BE2C (cell line): ENCODE results near the gene GPR55.

Experiments
- DNase-seq: peaks from one replicate; pipeline ENCODE4 v3.0.0-alpha.2; 2020
- H3K27me3 ChIP-seq: fragments of 250-450 bp; sonication (Bioruptor Pico); 2 replicates; pipeline ENCODE4 v1.5.1; 2020; ENCODE audit warnings: mild to moderate bottlenecking
- H3K36me3 ChIP-seq: fragments of 250-450 bp; sonication (Bioruptor Pico); 2 replicates; pipeline ENCODE4 v1.5.1; 2020; ENCODE audit warnings: mild to moderate bottlenecking
- H3K4me1 ChIP-seq: fragments of 250-450 bp; sonication (Bioruptor Pico); 2 replicates; pipeline ENCODE4 v1.5.1; 2020
- H3K4me3 ChIP-seq: 2 replicates; pipeline ENCODE4 v1.5.1; 2011; ENCODE audit warnings: low read depth, low read length
- H3K9me3 ChIP-seq: fragments of 250-450 bp; sonication (Bioruptor Pico); 2 replicates; pipeline ENCODE4 v1.5.1; 2020
- CTCF ChIP-seq: IDR thresholded peaks from 2 replicates; pipeline ENCODE4 v1.5.1; 2012; ENCODE audit warnings: mild to moderate bottlenecking, low read depth, low read length

The GPR55 gene

GRCh38 chr2:230946429-230947234 lies 21.6 kb upstream of the GPR55 start:
- H3K27me3 ChIP-seq: no peaks in the 10 kb centered on the region
- H3K36me3 ChIP-seq: no peaks in the 10 kb centered on the region
- H3K9me3 ChIP-seq: no peaks in the 10 kb centered on the region
- no peak for TF ChIP-seq CTCF
- no peak overlapping the region for H3K4me3 ChIP-seq
- no peak for DNase-seq
- H3K4me1 ChIP-seq: no peaks in the 10 kb centered on the region

GRCh38 chr2:230944757-230945372 lies 19.8 kb upstream of the GPR55 start:
- no peaks in the 10 kb centered on the region for H3K4me1 ChIP-seq
- DNase-seq: no peak
- no peaks in the 10 kb centered on the region for H3K27me3 ChIP-seq
- no peak overlapping the region for H3K4me3 ChIP-seq
- no peaks in the 10 kb centered on the region for H3K36me3 ChIP-seq
- no peak for TF ChIP-seq CTCF
- H3K9me3 ChIP-seq: no peaks in the 10 kb centered on the region

- no peak for DNase-seq
- no peak for TF ChIP-seq CTCF
- Histone ChIP-seq H3K4me1 (no peaks in the 10 kb centered on the region), H3K9me3 (no peaks in the 10 kb centered on the region), H3K27me3 (no peaks in the 10 kb centered on the region), H3K4me3 (no peak overlapping the region), H3K36me3 (no peaks in the 10 kb centered on the region)
Measured at GRCh38 chr2:230944123-230944653, 19.1 kb upstream of the GPR55 start.

GRCh38 chr2:230942920-230943896 lies 18.2 kb upstream of the GPR55 start:
- Histone ChIP-seq H3K27me3 (no peaks in the 10 kb centered on the region), H3K4me3 (no peak overlapping the region), H3K4me1 (no peaks in the 10 kb centered on the region), H3K9me3 (no peaks in the 10 kb centered on the region), H3K36me3 (no peaks in the 10 kb centered on the region)
- TF ChIP-seq CTCF: no peak
- no peak for DNase-seq

- DNase-seq: no peak
- Histone ChIP-seq H3K4me3 (no peak overlapping the region), H3K4me1 (no peaks in the 10 kb centered on the region), H3K9me3 (no peaks in the 10 kb centered on the region), H3K27me3 (no peaks in the 10 kb centered on the region), H3K36me3 (no peaks in the 10 kb centered on the region)
- peak; percentile 13; the same call in 1 of the 2 replicates for TF ChIP-seq CTCF
Measured at GRCh38 chr2:230942371-230942770, 17.3 kb upstream of the GPR55 start.
